Fibroblast of lung (primary cell): ENCODE results near the gene FUT8. TPM values are rescaled to one million over a fixed set of nuclear protein-coding genes. Genes with fewer than 3 reads are reported as not detected.

Experiments used
- DNase-seq, 2 donors: peaks; one replicate each; pipeline versions ENCODE4 v3.0.0 to v3.0.0-alpha.2; 2010; ENCODE audit warnings: low read depth in 2 of 2
- H2AFZ ChIP-seq: 2 replicates; pipeline ENCODE4 v1.5.1; 2012; ENCODE audit warnings: low read length, control low read depth, inconsistent platforms
- H3K27ac ChIP-seq: 2 replicates; pipeline ENCODE4 v1.5.1; 2011; ENCODE audit warnings: low read length, control low read depth; ENCODE audit not compliant: insufficient read depth
- H3K27me3 ChIP-seq: 2 replicates; pipeline ENCODE4 v1.5.1; 2011; ENCODE audit warnings: mild to moderate bottlenecking, low read length; ENCODE audit not compliant: control insufficient read depth, insufficient read depth
- H3K36me3 ChIP-seq: 2 replicates; pipeline ENCODE4 v1.5.1; 2011; ENCODE audit warnings: low read length; ENCODE audit not compliant: control insufficient read depth, insufficient read depth
- H3K4me1 ChIP-seq: 2 replicates; pipeline ENCODE4 v1.5.1; 2011; ENCODE audit warnings: low read length; ENCODE audit not compliant: control insufficient read depth, insufficient read depth; ENCODE audit errors: extremely low read depth
- H3K4me2 ChIP-seq: 2 replicates; pipeline ENCODE4 v1.5.1; 2011; ENCODE audit warnings: low read length, control low read depth; ENCODE audit not compliant: insufficient read depth; ENCODE audit errors: extremely low read depth
- H3K4me3 ChIP-seq, 4 experiments: fragments of 200-600 bp in 1 of 4; sonication (generic) in 1 of 4; replicated peaks in 1 of 4; 2 replicates each; pipeline ENCODE4 v1.5.1; 2011 to 2016; ENCODE audit warnings: low read length in 4 of 4, low read depth in 3 of 4, mild to moderate bottlenecking in 3 of 4, control low read depth in 2 of 4, inconsistent platforms in 1 of 4, mixed read lengths in 1 of 4; ENCODE audit not compliant: insufficient read depth in 1 of 4; ENCODE audit errors: control extremely low read depth in 1 of 4
- H3K79me2 ChIP-seq: 2 replicates; pipeline ENCODE4 v1.5.1; 2012; ENCODE audit warnings: mild to moderate bottlenecking, low read length, inconsistent platforms; ENCODE audit not compliant: control insufficient read depth, insufficient read depth
- H3K9ac ChIP-seq: 2 replicates; pipeline ENCODE4 v1.5.1; 2011; ENCODE audit warnings: mild to moderate bottlenecking, low read length, control low read depth; ENCODE audit not compliant: insufficient read depth
- H3K9me3 ChIP-seq: 2 replicates; pipeline ENCODE4 v1.5.1; 2012; ENCODE audit warnings: low read depth, low read length; ENCODE audit not compliant: control insufficient read depth, insufficient read depth
- H4K20me1 ChIP-seq: 2 replicates; pipeline ENCODE4 v1.5.1; 2011; ENCODE audit warnings: low read length; ENCODE audit not compliant: control insufficient read depth, insufficient read depth; ENCODE audit errors: extremely low read depth
- EZH2 ChIP-seq: IDR thresholded peaks from 2 replicates; pipeline ENCODE4 v1.5.1; 2012; ENCODE audit warnings: low read length, control low read depth, mild to moderate bottlenecking; ENCODE audit errors: missing control alignments
- polyA plus RNA-seq, 2 donors: library from polyadenylated mRNA; depleted of rRNA in 1 of 2; stranded (reverse) in 1 of 2; unstranded in 1 of 2; fragments of >200 nt; gene quantifications; 2 replicates each; pipeline ENCODE4 v1.2.1, GENCODE V29; 2011 to 2012; ENCODE audit warnings: missing spikeins in 1 of 2
- total RNA-seq: library from RNA; depleted of rRNA; stranded (reverse); fragments of >200 nt; gene quantifications from 2 replicates; pipeline ENCODE4 v1.2.1, GENCODE V29; 2014
- TF ChIP-seq, protein P1 (sequence below), 2 donors: IDR thresholded peaks in 1 of 2; conservative IDR thresholded peaks in 1 of 2; 1 replicate in 1 of 2; 2 replicates in 1 of 2; pipeline ENCODE4 v1.5.1; 2011 to 2012; ENCODE audit warnings: low read length in 2 of 2, control low read depth in 1 of 2, inconsistent platforms in 1 of 2, low read depth in 1 of 2, mild to moderate bottlenecking in 1 of 2

The FUT8 gene
- total and polyA plus RNA-seq, 2 donors (not counting 1 experiment from before 2014, with no cell fraction given) = 51.4 to 95.8 TPM

- Histone ChIP-seq H3K9me3 (no peaks in the 10 kb centered on the region), H3K9ac (no peak overlapping the region), H4K20me1 (no peaks in the 10 kb centered on the region), H3K79me2 (no peaks in the 10 kb centered on the region), H3K27me3 (no peaks in the 10 kb centered on the region), H3K4me1 (no peaks in the 10 kb centered on the region), H3K36me3 (no peaks in the 10 kb centered on the region), H3K4me2 (no peak overlapping the region), H3K4me3 (no peak overlapping the region), H2AFZ (no peak overlapping the region), H3K27ac (no peak overlapping the region)
- TF ChIP-seq, protein P1, sequence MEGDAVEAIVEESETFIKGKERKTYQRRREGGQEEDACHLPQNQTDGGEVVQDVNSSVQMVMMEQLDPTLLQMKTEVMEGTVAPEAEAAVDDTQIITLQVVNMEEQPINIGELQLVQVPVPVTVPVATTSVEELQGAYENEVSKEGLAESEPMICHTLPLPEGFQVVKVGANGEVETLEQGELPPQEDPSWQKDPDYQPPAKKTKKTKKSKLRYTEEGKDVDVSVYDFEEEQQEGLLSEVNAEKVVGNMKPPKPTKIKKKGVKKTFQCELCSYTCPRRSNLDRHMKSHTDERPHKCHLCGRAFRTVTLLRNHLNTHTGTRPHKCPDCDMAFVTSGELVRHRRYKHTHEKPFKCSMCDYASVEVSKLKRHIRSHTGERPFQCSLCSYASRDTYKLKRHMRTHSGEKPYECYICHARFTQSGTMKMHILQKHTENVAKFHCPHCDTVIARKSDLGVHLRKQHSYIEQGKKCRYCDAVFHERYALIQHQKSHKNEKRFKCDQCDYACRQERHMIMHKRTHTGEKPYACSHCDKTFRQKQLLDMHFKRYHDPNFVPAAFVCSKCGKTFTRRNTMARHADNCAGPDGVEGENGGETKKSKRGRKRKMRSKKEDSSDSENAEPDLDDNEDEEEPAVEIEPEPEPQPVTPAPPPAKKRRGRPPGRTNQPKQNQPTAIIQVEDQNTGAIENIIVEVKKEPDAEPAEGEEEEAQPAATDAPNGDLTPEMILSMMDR (conservative IDR thresholded peaks at IDR 0.05 in 1 of 2, IDR thresholded peaks at IDR 0.05 in 1 of 2; ENCODE audit: low read depth in 1 of 2, low read length in 2 of 2) = no peak
- no peak for TF ChIP-seq EZH2
- DNase-seq = peak; percentile 19 to 64
Measured at GRCh38 chr14:65495196-65495595, 82.7 kb downstream of the FUT8 start.

DNA sequence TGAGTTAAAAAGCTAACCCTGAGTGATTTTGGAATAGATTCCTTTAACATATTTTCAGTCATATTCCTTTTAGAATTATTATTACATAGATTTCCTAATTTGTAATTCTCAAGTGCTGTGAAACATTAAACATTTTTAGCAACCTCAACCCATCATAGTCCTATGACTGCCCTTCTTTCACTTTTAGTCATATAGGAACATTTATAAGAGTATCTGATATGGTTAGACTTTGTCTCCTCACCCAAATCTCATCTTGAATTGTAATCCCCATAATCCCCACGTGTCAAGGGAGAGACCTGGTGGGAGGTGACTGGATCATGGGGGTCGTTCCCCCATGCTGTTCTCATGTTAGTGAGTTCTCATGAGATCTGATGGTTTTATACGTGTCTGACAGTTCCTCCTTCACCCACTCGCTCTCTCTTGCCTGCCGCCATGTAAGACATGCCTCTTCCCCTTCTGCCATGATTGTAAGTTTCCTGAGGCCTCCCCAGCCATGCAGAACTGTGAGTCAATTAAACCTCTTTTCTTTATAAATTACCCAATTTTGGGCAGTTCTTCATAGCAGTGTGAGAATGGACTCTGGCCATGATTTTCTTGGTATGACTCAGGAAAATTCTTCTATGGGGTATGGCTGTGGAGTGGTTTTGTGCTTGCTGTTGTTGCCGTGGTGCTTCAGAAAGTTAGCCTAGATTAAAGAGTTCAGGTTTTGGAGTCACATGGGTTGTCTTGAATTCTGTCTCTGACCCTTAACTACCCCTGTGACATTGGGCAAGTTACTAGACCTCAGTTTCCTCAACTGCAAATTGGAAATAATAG is 83.9 kb downstream of the FUT8 start:
- Histone ChIP-seq H3K4me2 (no peak overlapping the region), H3K9me3 (no peaks in the 10 kb centered on the region), H3K4me1 (no peaks in the 10 kb centered on the region), H4K20me1 (no peaks in the 10 kb centered on the region), H2AFZ (no peak overlapping the region), H3K27ac (no peak overlapping the region), H3K79me2 (no peaks in the 10 kb centered on the region), H3K36me3 (no peaks in the 10 kb centered on the region), H3K4me3 (no peak overlapping the region), H3K27me3 (no peaks in the 10 kb centered on the region), H3K9ac (no peak overlapping the region)
- DNase-seq = peak; percentile 6 to 56
- no peak for TF ChIP-seq EZH2
- TF ChIP-seq, protein P1 (conservative IDR thresholded peaks at IDR 0.05 in 1 of 2, IDR thresholded peaks at IDR 0.05 in 1 of 2; ENCODE audit: low read depth in 1 of 2, low read length in 2 of 2) = no peak

DNA sequence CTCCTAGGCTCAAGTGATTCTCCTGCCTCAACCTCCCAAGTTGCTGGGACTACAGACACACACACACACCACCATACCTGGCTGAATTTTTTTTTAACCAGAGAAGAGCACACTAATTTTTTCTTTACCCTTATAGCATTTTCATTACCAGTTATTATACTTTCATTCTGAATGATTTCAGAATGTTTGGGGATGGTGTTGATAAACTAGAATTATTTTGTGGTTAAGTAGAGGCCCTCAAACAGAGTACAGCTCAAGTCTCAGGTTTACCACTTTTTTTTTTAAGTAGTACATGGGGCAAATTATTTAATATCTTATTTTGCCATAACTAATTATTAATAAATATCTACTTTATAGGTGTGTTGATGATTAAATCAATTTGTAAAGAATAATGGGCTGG is 86.6 kb downstream of the FUT8 start:
- Histone ChIP-seq H3K9me3 (no peaks in the 10 kb centered on the region), H3K79me2 (no peaks in the 10 kb centered on the region), H3K4me2 (no peak overlapping the region), H2AFZ (no peak overlapping the region), H3K4me3 (no peak overlapping the region), H3K36me3 (no peaks in the 10 kb centered on the region), H3K27me3 (no peaks in the 10 kb centered on the region), H3K4me1 (no peaks in the 10 kb centered on the region), H4K20me1 (no peaks in the 10 kb centered on the region), H3K27ac (no peak overlapping the region), H3K9ac (no peak overlapping the region)
- TF ChIP-seq EZH2 = no peak
- TF ChIP-seq, protein P1 (conservative IDR thresholded peaks at IDR 0.05 in 1 of 2, IDR thresholded peaks at IDR 0.05 in 1 of 2; ENCODE audit: low read depth in 1 of 2, low read length in 2 of 2) = no peak
- DNase-seq = no peak
